HepG2 (cell line): Measurements from ENCODE around the gene TFCP2L1. TPM values are rescaled to one million over a fixed set of nuclear protein-coding genes. Genes with fewer than 3 reads are reported as not detected.

Source experiments
- ATAC-seq: fragments of 200-7000 bp; cut with Tn5 transposase; 3 replicates; pipeline ENCODE4 v1.9.1; 2020; ENCODE audit warnings: mild to moderate bottlenecking, moderate library complexity
- BruUV-seq: library from RNA; stranded (reverse); fragments of 400-500 nt; replicated peaks from 2 replicates; lab custom pipeline; 2021; lab: Mats Ljungman, UMichigan
- CTCF ChIA-PET: fragments of 300-600 bp; formaldehyde crosslinking; extraction: SDS; loops from one replicate; lab custom pipeline; 2021; ENCODE audit warnings: low total read pairs, inconsistent platforms, low intra/inter-chr PET ratio; lab: Yijun Ruan, JAX
- POLR2A ChIA-PET: fragments of 350-600 bp; sonication (Branson Sonifier 250); formaldehyde crosslinking; loops from one replicate; lab custom pipeline; 2020; ENCODE audit warnings: antibody characterized with exemption, inconsistent platforms; lab: Yijun Ruan, JAX
- DNase-seq: peaks from one replicate; pipeline ENCODE4 v3.0.0-alpha.2; 2015; ENCODE audit warnings: low spot score
- FAIRE-seq: peaks from 3 replicates; lab custom pipeline; 2011; peaks lifted over from hg19 to GRCh38; lab: Jason Lieb, UNC
- H2AFZ ChIP-seq: one replicate; pipeline ENCODE4 v1.6.1; 2011; ENCODE audit warnings: low read length, inconsistent platforms
- H3K27ac ChIP-seq: fragments of 300-600 bp; 3 replicates; pipeline ENCODE4 v1.8.0; 2011; ENCODE audit warnings: mixed run types, mild to moderate bottlenecking, mixed read lengths, low read length, inconsistent platforms; ENCODE audit not compliant: insufficient read depth; ENCODE audit errors: extremely low read length
- H3K27me3 ChIP-seq, 2 experiments: fragments of 200-600 bp in 1 of 2; 2 replicates in 1 of 2; 3 replicates in 1 of 2; pipeline versions ENCODE4 v1.6.0 to v1.8.0; 2011; ENCODE audit warnings: low read length in 2 of 2, mild to moderate bottlenecking in 2 of 2, moderate library complexity in 2 of 2, inconsistent platforms in 1 of 2; ENCODE audit not compliant: insufficient read depth in 2 of 2, control insufficient read depth in 1 of 2
- H3K36me3 ChIP-seq, 2 experiments: fragments of 200-600 bp in 1 of 2; replicated peaks in 1 of 2; 2 replicates in 1 of 2; 3 replicates in 1 of 2; pipeline versions ENCODE4 v1.5.1 to v1.8.0; 2011; ENCODE audit warnings: low read length in 2 of 2, inconsistent platforms in 1 of 2; ENCODE audit not compliant: insufficient read depth in 2 of 2, control insufficient read depth in 1 of 2
- H3K4me1 ChIP-seq: 2 replicates; pipeline ENCODE4 v1.5.1; 2012; ENCODE audit warnings: low read length, inconsistent platforms; ENCODE audit not compliant: insufficient read depth
- H3K4me2 ChIP-seq: 2 replicates; pipeline ENCODE4 v1.6.0; 2011; ENCODE audit warnings: low read depth, low read length, inconsistent platforms
- H3K4me3 ChIP-seq, 3 experiments: fragments of 200-600 bp in 1 of 3; sonication (generic), shearing (Covaris generic) in 1 of 3; replicated peaks in 1 of 3; 2 replicates each; pipeline ENCODE4 v1.5.1; 2011 to 2016; ENCODE audit warnings: low read length in 3 of 3, inconsistent platforms in 2 of 3, low read depth in 2 of 3, mild to moderate bottlenecking in 2 of 3, control low read depth in 1 of 3, mixed read lengths in 1 of 3; ENCODE audit not compliant: insufficient read depth in 1 of 3
- H3K79me2 ChIP-seq: one replicate; pipeline ENCODE4 v1.6.1; 2011; ENCODE audit warnings: low read length, inconsistent platforms; ENCODE audit not compliant: insufficient read depth
- H3K9ac ChIP-seq: 2 replicates; pipeline ENCODE4 v1.6.0; 2011; ENCODE audit warnings: mild to moderate bottlenecking, low read depth, low read length, inconsistent platforms; ENCODE audit not compliant: insufficient read depth
- H3K9me3 ChIP-seq: 2 replicates; pipeline ENCODE4 v1.5.1; 2012; ENCODE audit warnings: mild to moderate bottlenecking, low read length
- H4K20me1 ChIP-seq: 2 replicates; pipeline ENCODE4 v1.6.0; 2011; ENCODE audit warnings: inconsistent platforms, mild to moderate bottlenecking, low read length, moderate library complexity; ENCODE audit not compliant: insufficient read depth
- CCAR2 ChIP-seq: fragments of 200-400 bp; formaldehyde crosslinking; optimal IDR thresholded peaks from 2 replicates; pipeline ENCODE3; 2018; ENCODE audit warnings: low read depth, mild to moderate bottlenecking, low read length, moderate library complexity
- CEBPG ChIP-seq: IDR thresholded peaks from 2 replicates; pipeline ENCODE4 v1.6.1; 2016
- ERF ChIP-seq: IDR thresholded peaks from 2 replicates; pipeline ENCODE4 v1.6.1; 2018; ENCODE audit warnings: missing biosample characterization, missing genetic modification reagents
- HDAC2 ChIP-seq: sonication (generic); formaldehyde crosslinking; IDR thresholded peaks from 2 replicates; pipeline ENCODE4 v1.4.0; 2020; ENCODE audit warnings: missing genetic modification reagents
- HNRNPK ChIP-seq: fragments of 200-400 bp; formaldehyde crosslinking; IDR thresholded peaks from 2 replicates; pipeline ENCODE4 v1.6.1; 2018; ENCODE audit warnings: low read length, low read depth, moderate library complexity, mild to moderate bottlenecking; ENCODE audit not compliant: poor library complexity, severe bottlenecking
- HNRNPLL ChIP-seq: fragments of 200-400 bp; formaldehyde crosslinking; IDR thresholded peaks from 2 replicates; pipeline ENCODE4 v1.6.1; 2017; ENCODE audit warnings: mild to moderate bottlenecking, low read depth, low read length; ENCODE audit not compliant: poor library complexity, severe bottlenecking
- KMT2A ChIP-seq: sonication (generic); formaldehyde crosslinking; IDR thresholded peaks from 2 replicates; pipeline ENCODE4 v1.4.0; 2020; ENCODE audit warnings: missing genetic modification reagents
- NFE2L1 ChIP-seq: sonication (generic); formaldehyde crosslinking; IDR thresholded peaks from 2 replicates; pipeline ENCODE4 v1.4.0; 2020; ENCODE audit warnings: missing genetic modification reagents, mild to moderate bottlenecking, borderline replicate concordance
- TEF ChIP-seq: sonication (generic); formaldehyde crosslinking; IDR thresholded peaks from 2 replicates; pipeline ENCODE4 v1.5.0; 2020; ENCODE audit warnings: missing genetic modification reagents
- ZBTB37 ChIP-seq: sonication (generic); formaldehyde crosslinking; IDR thresholded peaks from 2 replicates; pipeline ENCODE4 v1.4.0; 2020; ENCODE audit warnings: mild to moderate bottlenecking, missing genetic modification reagents
- ZNF260 ChIP-seq: sonication (generic); formaldehyde crosslinking; IDR thresholded peaks from 2 replicates; pipeline ENCODE4 v1.4.0; 2020; ENCODE audit warnings: missing genetic modification reagents, low read depth, mild to moderate bottlenecking, borderline replicate concordance
- ZNF280D ChIP-seq: sonication (generic); formaldehyde crosslinking; IDR thresholded peaks from 2 replicates; pipeline ENCODE4 v1.5.1; 2020; ENCODE audit warnings: mild to moderate bottlenecking, missing genetic modification reagents
- ZNF761 ChIP-seq: sonication (generic); formaldehyde crosslinking; conservative IDR thresholded peaks from 2 replicates; pipeline ENCODE4 v1.4.0; 2020; ENCODE audit warnings: mild to moderate bottlenecking, missing genetic modification reagents
- WGBS: methylation state at CpG from one replicate; pipeline ENCODE4 v1.1.6; 2017; ENCODE audit warnings: low lambda C conversion rate; 5-methylcytosine and 5-hydroxymethylcytosine counted together
- in situ Hi-C: cut with HindIII; loops from 2 replicates; pipeline ENCODE4 v1.10.0; 2017; ENCODE audit warnings: low pct_unique_long_range_greater_than_20kb; ENCODE audit not compliant: extremely low pct_ligation_motif_present
- intact Hi-C: fragments of 100-400 bp; cut with micrococcal nuclease; formaldehyde crosslinking; loops from one replicate; pipeline ENCODE4 v1.10.0; 2022; ENCODE audit not compliant: unreplicated experiment
- polyA plus RNA-seq, 8 experiments: library from polyadenylated mRNA; depleted of rRNA in 3 of 8; stranded (reverse) in 7 of 8; unstranded in 1 of 8; fragments of >200 nt; fragmentation: Illumina TruSeq in 4 of 8; extraction: Trizol in 4 of 8; gene quantifications; 2 replicates each; pipeline versions ENCODE4 v1.2.1 to v1.2.3, GENCODE V29; 2011 to 2016; ENCODE audit warnings: low read depth in 4 of 8, missing spikeins in 1 of 8, mixed read lengths in 1 of 8; ENCODE audit not compliant: insufficient read depth in 1 of 8
- total RNA-seq, 5 experiments: library from RNA; depleted of rRNA; stranded (reverse); fragments of >200 nt; fragmentation: Illumina TruSeq; extraction: Trizol; gene quantifications; 2 replicates each; pipeline ENCODE4 v1.2.3, GENCODE V29; 2016; ENCODE audit warnings: low read depth in 1 of 5

The TFCP2L1 gene
- total and polyA plus RNA-seq, 2 of the 13 experiments (the other 11 are each of a cell fraction or from before 2014, with no cell fraction given), result under 0.01 TPM; not detected in 1

- Histone ChIP-seq H3K9ac (no peak overlapping the region), H3K36me3 (no peaks in the 10 kb centered on the region), H3K4me1 (no peaks in the 10 kb centered on the region), H3K4me2 (no peak overlapping the region), H3K4me3 (no peak overlapping the region), H3K79me2 (no peaks in the 10 kb centered on the region), H3K27ac (no peak overlapping the region), H4K20me1 (no peaks in the 10 kb centered on the region), H3K9me3 (no peaks in the 10 kb centered on the region), H2AFZ (no peak overlapping the region), H3K27me3 (peaks cover 11 to 71% of the 10 kb centered on the region in 2 experiments; a peak in 4 of 5 replicates)
- no peak for TF ChIP-seq ERF (CRISPR knock-in tag)
- no peak for TF ChIP-seq CCAR2
- TF ChIP-seq ZBTB37 (CRISPR knock-in tag), result no peak
- TF ChIP-seq TEF (CRISPR knock-in tag), result no peak
- TF ChIP-seq KMT2A, result no peak
- TF ChIP-seq HNRNPLL, result no peak
- TF ChIP-seq NFE2L1, result no peak
- TF ChIP-seq CEBPG (CRISPR knock-in tag), result no peak
- no peak for TF ChIP-seq HNRNPK
- TF ChIP-seq ZNF761 (CRISPR knock-in tag), result no peak
- TF ChIP-seq ZNF280D, result no peak
- TF ChIP-seq ZNF260 (CRISPR knock-in tag), result no peak
- TF ChIP-seq HDAC2, result no peak
- POLR2A ChIA-PET, result no interaction called here
- FAIRE-seq (no peak), DNase-seq (no peak), ATAC-seq (no peak)
- WGBS, result 1% methylated on average over 4 of the region's 4 CpGs
- in situ Hi-C loops, result no loop called here
- intact Hi-C loops, result no loop called here
- no TSS peak for BruUV-seq
- CTCF ChIA-PET, result no interaction called here
These were observed 37.5 kb downstream of the TFCP2L1 start for GRCh38 chr2:121247534-121247933.
